OCI-LY3 (cell line): ENCODE data around the gene SIGLEC5.

Experiments used
- EZH2phosphoT487 ChIP-seq: fragments of 200-600 bp; shearing (Covaris generic); IDR thresholded peaks from 2 replicates; pipeline ENCODE4 v1.6.1; 2018; ENCODE audit warnings: antibody characterized with exemption, mixed run types, low read depth
- TF ChIP-seq, protein P1 (sequence below): fragments of 200-600, 300-600 bp; sonication (generic); IDR thresholded peaks from 2 replicates; pipeline ENCODE4 v1.5.1; 2014; ENCODE audit warnings: antibody characterized with exemption, low read length, low read depth

DNA sequence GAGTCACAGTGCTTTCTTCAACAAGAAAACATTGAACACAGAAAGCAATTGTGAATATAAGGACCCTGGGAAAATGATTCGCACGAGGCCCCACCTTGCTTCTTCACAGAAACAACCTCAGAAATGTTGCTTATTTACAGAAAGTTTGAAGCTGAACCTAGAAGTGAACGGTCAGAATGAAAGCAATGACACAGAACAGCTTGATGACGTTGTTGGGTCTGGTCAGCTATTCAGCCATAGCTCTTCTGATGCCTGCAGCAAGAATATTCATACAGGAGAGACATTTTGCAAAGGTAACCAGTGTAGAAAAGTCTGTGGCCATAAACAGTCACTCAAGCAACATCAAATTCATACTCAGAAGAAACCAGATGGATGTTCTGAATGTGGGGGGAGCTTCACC is 43.4 kb downstream of the SIGLEC5 start:
- TF ChIP-seq, protein P1, sequence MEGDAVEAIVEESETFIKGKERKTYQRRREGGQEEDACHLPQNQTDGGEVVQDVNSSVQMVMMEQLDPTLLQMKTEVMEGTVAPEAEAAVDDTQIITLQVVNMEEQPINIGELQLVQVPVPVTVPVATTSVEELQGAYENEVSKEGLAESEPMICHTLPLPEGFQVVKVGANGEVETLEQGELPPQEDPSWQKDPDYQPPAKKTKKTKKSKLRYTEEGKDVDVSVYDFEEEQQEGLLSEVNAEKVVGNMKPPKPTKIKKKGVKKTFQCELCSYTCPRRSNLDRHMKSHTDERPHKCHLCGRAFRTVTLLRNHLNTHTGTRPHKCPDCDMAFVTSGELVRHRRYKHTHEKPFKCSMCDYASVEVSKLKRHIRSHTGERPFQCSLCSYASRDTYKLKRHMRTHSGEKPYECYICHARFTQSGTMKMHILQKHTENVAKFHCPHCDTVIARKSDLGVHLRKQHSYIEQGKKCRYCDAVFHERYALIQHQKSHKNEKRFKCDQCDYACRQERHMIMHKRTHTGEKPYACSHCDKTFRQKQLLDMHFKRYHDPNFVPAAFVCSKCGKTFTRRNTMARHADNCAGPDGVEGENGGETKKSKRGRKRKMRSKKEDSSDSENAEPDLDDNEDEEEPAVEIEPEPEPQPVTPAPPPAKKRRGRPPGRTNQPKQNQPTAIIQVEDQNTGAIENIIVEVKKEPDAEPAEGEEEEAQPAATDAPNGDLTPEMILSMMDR: no peak
- no peak for TF ChIP-seq EZH2phosphoT487
